Body of pancreas (tissue), 4 donors: ENCODE results near the gene SYNE2. TPM values are rescaled to one million over a fixed set of nuclear protein-coding genes. Genes with fewer than 3 reads are reported as not detected.
A peak's percentile ranks its signal among the peaks of the same experiment; 100 is the strongest.

Experiments
- ATAC-seq: fragments of 150-250 bp; one replicate; pipeline ENCODE4 v1.9.1; 2016
- DNase-seq, 4 donors: peaks; one replicate each; pipeline ENCODE4 v3.0.0-alpha.2; 2019
- H3K27ac ChIP-seq, 4 donors: fragments of 200-600 bp; sonication (generic); 1 replicate in 3 of 4; 2 replicates in 1 of 4; pipeline versions ENCODE4 v1.5.1 to v1.6.1; 2016 to 2019; ENCODE audit warnings: mild to moderate bottlenecking in 1 of 4, mixed read lengths in 1 of 4, moderate library complexity in 1 of 4
- H3K27me3 ChIP-seq, 2 donors: fragments of 200-600 bp; sonication (generic); one replicate each; pipeline ENCODE4 v1.6.0; 2016; ENCODE audit warnings: mild to moderate bottlenecking in 1 of 2
- H3K36me3 ChIP-seq, 2 donors: fragments of 200-600 bp; sonication (generic); replicated peaks in 1 of 2; 2 replicates each; pipeline ENCODE4 v1.5.1; 2016; ENCODE audit warnings: low read depth in 2 of 2; ENCODE audit not compliant: insufficient read depth in 1 of 2
- H3K4me1 ChIP-seq: fragments of 200-600 bp; sonication (generic); one replicate; pipeline ENCODE4 v1.6.0; 2016
- H3K4me3 ChIP-seq, 2 donors: fragments of 200-600 bp; sonication (generic); 1 replicate in 1 of 2; 2 replicates in 1 of 2; pipeline ENCODE4 v1.5.1; 2016 to 2019
- H3K9me3 ChIP-seq, 3 donors: fragments of 200-600 bp; sonication (generic); 1 replicate in 2 of 3; 2 replicates in 1 of 3; pipeline ENCODE4 v1.5.1; 2016
- POLR2A ChIP-seq, 3 donors: fragments of 450-650 bp; IDR thresholded peaks; one replicate each; pipeline ENCODE4 v1.6.1; 2016; ENCODE audit warnings: antibody characterized with exemption in 3 of 3, mild to moderate bottlenecking in 2 of 3
- whole genome bisulfite sequencing, 2 donors: methylation state at CpG; one replicate each; pipeline ENCODE4 v1.1.5; 2017; 5-methylcytosine and 5-hydroxymethylcytosine counted together
- intact Hi-C: fragments of 100-400 bp; cut with DNase I; formaldehyde crosslinking; loops from one replicate; pipeline ENCODE4 v1.15.1; 2023
- total RNA-seq, 2 donors: library from RNA; depleted of rRNA; stranded (reverse); fragments of >200 nt; gene quantifications; one replicate each; pipeline ENCODE4 v1.1.0, GENCODE V29; 2016
- TF ChIP-seq, protein P1 (sequence below), 7 experiments: fragments of 450-650 bp in 4 of 7; fragments of 200-600 bp in 3 of 7; sonication (generic) in 3 of 7; IDR thresholded peaks; one replicate each; pipeline ENCODE4 v1.5.1; 2016 to 2019; ENCODE audit warnings: antibody characterized with exemption in 7 of 7

Gene SYNE2
- total RNA-seq, 2 donors from 2014 or later, result 163 to 240 TPM

DNA sequence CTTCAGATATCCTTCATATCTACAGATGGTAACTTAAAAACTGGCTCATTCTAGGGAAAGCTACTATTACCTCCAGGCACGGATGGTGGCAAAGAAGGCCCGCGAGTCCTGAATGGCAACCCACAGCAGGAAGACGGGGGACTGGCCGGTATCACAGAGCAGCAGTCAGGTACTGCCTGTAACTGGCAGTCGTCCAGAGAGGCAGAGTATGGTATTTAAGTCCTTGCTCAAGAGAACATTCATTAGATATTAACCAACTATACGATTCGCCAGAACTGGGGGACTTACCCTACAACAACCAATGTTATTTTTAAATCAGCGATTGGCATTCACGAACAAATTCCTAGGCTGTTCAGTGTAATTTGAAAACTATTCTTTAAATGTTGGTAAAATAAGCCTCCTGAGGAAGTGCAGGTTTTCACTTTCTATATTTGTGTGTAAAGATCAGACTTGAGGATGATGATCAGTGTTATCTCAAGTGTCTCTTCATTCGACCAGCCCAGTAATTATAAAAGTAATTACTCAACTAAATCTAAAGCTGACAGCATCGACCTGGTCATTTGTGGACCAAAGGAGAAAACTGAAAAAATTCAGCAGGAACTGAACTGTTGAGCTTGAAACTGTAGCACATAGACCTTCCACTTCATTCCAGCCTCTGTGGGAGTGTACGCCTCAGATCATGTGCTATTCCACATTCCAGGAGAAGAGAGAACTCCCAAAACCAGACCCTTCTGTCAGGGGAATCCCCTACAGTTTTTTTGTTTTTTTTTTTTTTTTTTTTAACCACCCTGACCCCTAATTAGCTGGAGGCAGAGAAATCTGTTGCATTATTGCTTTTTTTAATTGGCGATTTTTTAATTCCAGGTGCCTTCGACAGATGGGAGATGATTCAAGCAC is 365.8 kb downstream of the SYNE2 start:
- Histone ChIP-seq H3K27ac (peak overlapping the region; percentile 27 to 74 (median 51)), H3K4me1 (peaks cover 81% of the 10 kb centered on the region), H3K9me3 (no peaks in the 10 kb centered on the region), H3K36me3 (peaks cover 10 to 14% of the 10 kb centered on the region in 2 donors), H3K27me3 (no peaks in the 10 kb centered on the region), H3K4me3 (no peak overlapping the region)
- peak; percentile 70 to 88 (median 86) for DNase-seq
- 29 to 31% methylated on average over 15 of the region's 15 CpGs for WGBS, 2 donors
- TF ChIP-seq, protein P1, sequence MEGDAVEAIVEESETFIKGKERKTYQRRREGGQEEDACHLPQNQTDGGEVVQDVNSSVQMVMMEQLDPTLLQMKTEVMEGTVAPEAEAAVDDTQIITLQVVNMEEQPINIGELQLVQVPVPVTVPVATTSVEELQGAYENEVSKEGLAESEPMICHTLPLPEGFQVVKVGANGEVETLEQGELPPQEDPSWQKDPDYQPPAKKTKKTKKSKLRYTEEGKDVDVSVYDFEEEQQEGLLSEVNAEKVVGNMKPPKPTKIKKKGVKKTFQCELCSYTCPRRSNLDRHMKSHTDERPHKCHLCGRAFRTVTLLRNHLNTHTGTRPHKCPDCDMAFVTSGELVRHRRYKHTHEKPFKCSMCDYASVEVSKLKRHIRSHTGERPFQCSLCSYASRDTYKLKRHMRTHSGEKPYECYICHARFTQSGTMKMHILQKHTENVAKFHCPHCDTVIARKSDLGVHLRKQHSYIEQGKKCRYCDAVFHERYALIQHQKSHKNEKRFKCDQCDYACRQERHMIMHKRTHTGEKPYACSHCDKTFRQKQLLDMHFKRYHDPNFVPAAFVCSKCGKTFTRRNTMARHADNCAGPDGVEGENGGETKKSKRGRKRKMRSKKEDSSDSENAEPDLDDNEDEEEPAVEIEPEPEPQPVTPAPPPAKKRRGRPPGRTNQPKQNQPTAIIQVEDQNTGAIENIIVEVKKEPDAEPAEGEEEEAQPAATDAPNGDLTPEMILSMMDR (IDR thresholded peaks at IDR 0.05), result no peak
- TF ChIP-seq POLR2A (IDR thresholded peaks at IDR 0.05), result no peak
- intact Hi-C loops, result no loop called here
- peak; percentile 63 for ATAC-seq

DNA sequence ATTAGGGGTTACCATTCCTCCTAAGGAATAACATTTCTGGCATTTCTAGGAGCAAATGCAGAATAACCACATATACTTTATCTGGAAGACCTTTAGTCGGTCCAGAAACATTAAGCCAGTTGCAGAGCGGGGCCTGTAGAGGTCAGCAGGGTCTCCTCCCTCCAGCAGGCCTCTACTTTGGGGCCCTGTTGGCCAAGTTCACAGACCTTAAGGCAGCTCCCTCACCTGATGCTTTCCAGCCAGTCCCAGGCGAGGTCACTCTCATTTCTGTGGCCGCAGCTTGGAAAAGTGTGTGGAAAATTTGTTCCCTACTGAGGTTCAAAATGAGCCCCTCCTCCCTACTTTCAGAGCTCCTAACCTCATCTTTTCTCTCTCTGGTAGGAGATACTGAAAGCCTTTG is 367.3 kb downstream of the SYNE2 start:
- H3K27ac ChIP-seq, result peak overlapping the region in 2 of 4 donors; percentile 57 to 74
- no peak overlapping the region for H3K4me3 ChIP-seq
- no peak for ATAC-seq
- TF ChIP-seq, protein P1 (IDR thresholded peaks at IDR 0.05), result no peak
- no peak for TF ChIP-seq POLR2A (IDR thresholded peaks at IDR 0.05)
- peaks cover 73% of the 10 kb centered on the region for H3K4me1 ChIP-seq
- no peaks in the 10 kb centered on the region for H3K9me3 ChIP-seq
- WGBS, 2 donors, result 55 to 77% methylated on average over 4 of the region's 4 CpGs
- DNase-seq, result no peak
- no peaks in the 10 kb centered on the region for H3K27me3 ChIP-seq
- peaks cover 13 to 17% of the 10 kb centered on the region in 2 donors for H3K36me3 ChIP-seq
- intact Hi-C loops, result no loop called here

DNA sequence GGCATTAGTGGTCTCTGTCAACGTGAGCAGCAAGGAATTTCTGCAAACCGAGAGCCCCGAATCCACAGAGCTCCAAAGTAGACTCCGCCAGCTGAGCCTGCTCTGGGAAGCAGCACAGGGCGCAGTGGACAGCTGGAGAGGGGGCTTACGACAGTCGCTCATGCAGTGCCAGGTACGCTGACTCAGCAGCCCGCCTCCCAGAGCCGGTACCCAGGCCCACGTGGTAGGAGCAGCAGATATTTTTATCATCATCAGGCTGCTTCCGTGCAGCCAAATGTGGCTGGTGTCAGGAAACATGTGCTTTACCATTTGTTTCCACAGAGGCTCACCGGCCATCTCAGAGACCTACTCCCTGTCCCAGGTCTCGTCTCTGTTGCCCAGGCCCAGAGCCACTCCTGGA is 367.7 kb downstream of the SYNE2 start:
- no peak for ATAC-seq
- DNase-seq, result peak in 3 of 4 donors; percentile 41 to 53 (median 42)
- TF ChIP-seq POLR2A (IDR thresholded peaks at IDR 0.05), result no peak
- TF ChIP-seq, protein P1 (IDR thresholded peaks at IDR 0.05), result no peak

DNA sequence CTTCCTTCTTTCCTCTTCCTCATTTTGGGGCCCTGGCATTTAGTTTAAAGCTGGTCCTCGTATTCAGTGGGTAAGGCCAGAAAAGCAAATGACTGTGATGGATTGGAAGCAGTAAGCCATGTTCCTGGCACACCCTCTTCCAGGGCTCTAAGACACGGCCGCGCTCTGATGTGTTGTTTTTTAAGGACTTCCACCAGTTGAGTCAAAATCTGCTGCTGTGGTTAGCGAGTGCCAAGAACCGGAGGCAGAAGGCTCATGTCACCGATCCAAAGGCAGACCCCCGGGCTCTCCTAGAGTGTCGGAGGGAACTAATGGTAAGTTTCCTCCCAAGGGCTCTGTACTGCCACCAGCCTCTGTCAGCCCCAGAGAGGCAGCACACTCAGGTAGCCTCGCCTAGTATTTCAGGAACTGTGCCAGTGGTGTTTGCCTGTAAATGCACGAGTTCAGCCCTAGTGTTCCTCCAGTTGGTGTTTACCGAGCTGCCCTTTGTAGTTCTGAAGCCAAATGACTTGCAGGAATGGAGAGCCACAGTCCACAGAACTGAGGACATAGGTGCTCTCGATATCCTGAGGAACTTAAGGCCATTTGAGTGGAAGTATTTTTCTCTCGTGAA is 368.7 kb downstream of the SYNE2 start:
- DNase-seq (peak in 3 of 4 donors; percentile 40 to 54 (median 52)), ATAC-seq (no peak)
- Histone ChIP-seq H3K27me3 (no peaks in the 10 kb centered on the region), H3K27ac (peak overlapping the region in 1 of 4 donors; percentile 0), H3K36me3 (peaks cover 13 to 17% of the 10 kb centered on the region in 2 donors), H3K4me1 (peaks cover 67% of the 10 kb centered on the region), H3K9me3 (no peaks in the 10 kb centered on the region), H3K4me3 (no peak overlapping the region)
- intact Hi-C loops, result no loop called here
- 62 to 77% methylated on average over 10 to 14 of the region's 14 CpGs for WGBS, 2 donors
- no peak for TF ChIP-seq POLR2A (IDR thresholded peaks at IDR 0.05)
- TF ChIP-seq, protein P1 (IDR thresholded peaks at IDR 0.05), result no peak

More for the DNA sequence above, 367.7 kb downstream of the SYNE2 start:
- 44 to 55% methylated on average over 7 to 14 of the region's 14 CpGs for whole genome bisulfite sequencing, 2 donors
- H3K4me3 ChIP-seq, result no peak overlapping the region
- H3K9me3 ChIP-seq, result no peaks in the 10 kb centered on the region
- H3K27ac ChIP-seq, result peak overlapping the region in 2 of 4 donors; percentile 0 to 57
- intact Hi-C loops, result no loop called here
- H3K36me3 ChIP-seq, result peaks cover 13 to 17% of the 10 kb centered on the region in 2 donors
- peaks cover 73% of the 10 kb centered on the region for H3K4me1 ChIP-seq
- no peaks in the 10 kb centered on the region for H3K27me3 ChIP-seq
